Neural cell (in vitro differentiated cells): ENCODE results near the gene SERAC1. TPM values are rescaled to one million over a fixed set of nuclear protein-coding genes. Genes with fewer than 3 reads are reported as not detected.

Source experiments
- H2AFZ ChIP-seq: fragments of 200-600, 300-800 bp; sonication (generic), shearing (Covaris generic); 2 replicates; pipeline ENCODE4 v1.6.0; 2014; ENCODE audit warnings: low read depth, mild to moderate bottlenecking, antibody characterized with exemption, low read length, moderate library complexity
- H3F3A ChIP-seq: fragments of 200-600 bp; shearing (Covaris generic); 2 replicates; pipeline ENCODE4 v1.6.1; 2016; ENCODE audit warnings: mild to moderate bottlenecking, moderate library complexity, mixed read lengths, antibody characterized with exemption, low read length; ENCODE audit not compliant: insufficient read depth, poor library complexity, severe bottlenecking
- H3K27ac ChIP-seq: fragments of 200-600, 300-800 bp; sonication (generic), shearing (Covaris generic); 2 replicates; pipeline ENCODE4 v1.5.1; 2014; ENCODE audit warnings: mild to moderate bottlenecking, low read length, moderate library complexity
- H3K27me3 ChIP-seq: fragments of 300-800, 200-600 bp; sonication (generic), shearing (Covaris generic); 2 replicates; pipeline ENCODE4 v1.6.0; 2014; ENCODE audit warnings: mild to moderate bottlenecking, low read depth, low read length, moderate library complexity; ENCODE audit not compliant: insufficient read depth
- H3K36me3 ChIP-seq: fragments of 300-800, 200-600 bp; sonication (generic), shearing (Covaris generic); 2 replicates; pipeline ENCODE4 v1.5.1; 2014; ENCODE audit warnings: mild to moderate bottlenecking, antibody characterized with exemption, low read length, moderate library complexity; ENCODE audit not compliant: insufficient read depth
- H3K4me2 ChIP-seq: fragments of 300-800, 200-600 bp; sonication (generic), shearing (Covaris generic); 2 replicates; pipeline ENCODE4 v1.6.0; 2014; ENCODE audit warnings: mild to moderate bottlenecking, low read length
- H3K4me3 ChIP-seq: fragments of 300-800, 200-600 bp; sonication (generic), shearing (Covaris generic); 2 replicates; pipeline ENCODE4 v1.5.1; 2014; ENCODE audit warnings: mild to moderate bottlenecking, low read length, moderate library complexity
- H3K79me2 ChIP-seq: fragments of 200-600 bp; shearing (Covaris generic); replicated peaks from 2 replicates; pipeline ENCODE4 v1.6.0; 2014; ENCODE audit warnings: mild to moderate bottlenecking, low read length, moderate library complexity; ENCODE audit not compliant: insufficient read depth
- H3K9ac ChIP-seq: fragments of 300-800, 200-600 bp; sonication (generic), shearing (Covaris generic); 2 replicates; pipeline ENCODE4 v1.6.1; 2016; ENCODE audit warnings: mild to moderate bottlenecking, low read length, mixed read lengths
- H3K9me2 ChIP-seq: fragments of 200-600 bp; shearing (Covaris generic); 2 replicates; pipeline ENCODE4 v1.6.1; 2016; ENCODE audit warnings: mild to moderate bottlenecking, low read length, mixed read lengths; ENCODE audit not compliant: insufficient read depth
- H3K9me3 ChIP-seq: fragments of 200-600, 300-800 bp; sonication (generic), shearing (Covaris generic); 2 replicates; pipeline ENCODE4 v1.6.1; 2016; ENCODE audit warnings: mild to moderate bottlenecking, mixed run types, low read length, moderate library complexity, mixed read lengths
- H4K20me1 ChIP-seq: fragments of 200-600 bp; shearing (Covaris generic); 2 replicates; pipeline ENCODE4 v1.6.1; 2016; ENCODE audit warnings: mild to moderate bottlenecking, mixed run types; ENCODE audit not compliant: insufficient read depth
- CTCF ChIP-seq: fragments of 450-650 bp; IDR thresholded peaks from 2 replicates; pipeline ENCODE4 v1.5.1; 2014; ENCODE audit warnings: antibody characterized with exemption, mild to moderate bottlenecking, moderate library complexity; ENCODE audit not compliant: poor library complexity, severe bottlenecking
- EP300 ChIP-seq: fragments of 450-650 bp; conservative IDR thresholded peaks from 2 replicates; pipeline ENCODE4 v1.6.1; 2014; ENCODE audit warnings: antibody characterized with exemption, mild to moderate bottlenecking, moderate library complexity; ENCODE audit not compliant: poor library complexity, severe bottlenecking
- EZH2 ChIP-seq: fragments of 200-600, 300-800 bp; shearing (Covaris generic), sonication (generic); IDR thresholded peaks from 2 replicates; pipeline ENCODE4 v1.6.1; 2014; ENCODE audit warnings: antibody characterized with exemption, low read length, borderline replicate concordance, mild to moderate bottlenecking; ENCODE audit not compliant: insufficient read depth, poor library complexity, severe bottlenecking
- MXI1 ChIP-seq: fragments of 450-650 bp; conservative IDR thresholded peaks from 2 replicates; pipeline ENCODE4 v1.6.1; 2014; ENCODE audit warnings: antibody characterized with exemption, mild to moderate bottlenecking; ENCODE audit not compliant: poor library complexity, severe bottlenecking
- POLR2AphosphoS5 ChIP-seq: IDR thresholded peaks from 2 replicates; pipeline ENCODE4 v1.6.1; 2012
- RAD21 ChIP-seq: fragments of 450-650 bp; conservative IDR thresholded peaks from 2 replicates; pipeline ENCODE4 v1.6.1; 2014; ENCODE audit warnings: antibody characterized with exemption, mild to moderate bottlenecking, moderate library complexity
- REST ChIP-seq: IDR thresholded peaks from 2 replicates; pipeline ENCODE4 v1.6.1; 2012; ENCODE audit warnings: borderline replicate concordance
- SMC3 ChIP-seq: fragments of 450-650 bp; conservative IDR thresholded peaks from 2 replicates; pipeline ENCODE4 v1.6.1; 2014; ENCODE audit warnings: antibody characterized with exemption, mild to moderate bottlenecking, moderate library complexity; ENCODE audit not compliant: poor library complexity
- TAF1 ChIP-seq: IDR thresholded peaks from 2 replicates; pipeline ENCODE4 v1.6.1; 2012; ENCODE audit warnings: low read depth
- polyA plus RNA-seq: library from polyadenylated mRNA; depleted of rRNA; stranded (reverse); fragments of >200 nt; gene quantifications from 2 replicates; pipeline ENCODE4 v1.2.3, GENCODE V29; 2014

SERAC1 gene
- polyA plus RNA-seq, 1 donor from 2014 or later, result 22.2 TPM

- Histone ChIP-seq H3K27me3 (no peaks in the 10 kb centered on the region), H3K9ac (no peak overlapping the region), H3K27ac (no peak overlapping the region), H4K20me1 (no peaks in the 10 kb centered on the region), H3K4me3 (no peak overlapping the region), H3K36me3 (no peaks in the 10 kb centered on the region), H3K9me2 (no peaks in the 10 kb centered on the region), H2AFZ (no peak overlapping the region), H3F3A (no peaks in the 10 kb centered on the region), H3K79me2 (no peaks in the 10 kb centered on the region), H3K4me2 (no peak overlapping the region), H3K9me3 (no peaks in the 10 kb centered on the region)
- TF ChIP-seq POLR2AphosphoS5 (no peak), REST (no peak), TAF1 (no peak), EP300 (no peak), MXI1 (no peak), SMC3 (no peak), EZH2 (no peak), RAD21 (no peak), CTCF (no peak)
Measured at GRCh38 chr6:158174024-158174423, 6.0 kb upstream of the SERAC1 start.

- Histone ChIP-seq H4K20me1 (no peaks in the 10 kb centered on the region), H3K27me3 (no peaks in the 10 kb centered on the region), H3K4me2 (no peak overlapping the region), H3K27ac (no peak overlapping the region), H3K36me3 (no peaks in the 10 kb centered on the region), H3K9me2 (no peaks in the 10 kb centered on the region), H3K79me2 (no peaks in the 10 kb centered on the region), H3K9me3 (no peaks in the 10 kb centered on the region), H3K4me3 (no peak overlapping the region), H3F3A (no peaks in the 10 kb centered on the region), H2AFZ (no peak overlapping the region), H3K9ac (no peak overlapping the region)
- TF ChIP-seq RAD21, result no peak
- TF ChIP-seq REST, result no peak
- no peak for TF ChIP-seq POLR2AphosphoS5
- no peak for TF ChIP-seq SMC3
- TF ChIP-seq EP300, result no peak
- TF ChIP-seq CTCF, result no peak
- no peak for TF ChIP-seq MXI1
Measured at GRCh38 chr6:158172001-158172400, 3.9 kb upstream of the SERAC1 start.
